ENCODE results near the gene CAPN9. TPM values are rescaled to one million over a fixed set of nuclear protein-coding genes. Genes with fewer than 3 reads are reported as not detected.
"Not testable (repeated sequence)": the region's sequence is repeated elsewhere in the genome, so short reads cannot be mapped to it uniquely, and the experiment has no call there.

The CAPN9 gene, protein sequence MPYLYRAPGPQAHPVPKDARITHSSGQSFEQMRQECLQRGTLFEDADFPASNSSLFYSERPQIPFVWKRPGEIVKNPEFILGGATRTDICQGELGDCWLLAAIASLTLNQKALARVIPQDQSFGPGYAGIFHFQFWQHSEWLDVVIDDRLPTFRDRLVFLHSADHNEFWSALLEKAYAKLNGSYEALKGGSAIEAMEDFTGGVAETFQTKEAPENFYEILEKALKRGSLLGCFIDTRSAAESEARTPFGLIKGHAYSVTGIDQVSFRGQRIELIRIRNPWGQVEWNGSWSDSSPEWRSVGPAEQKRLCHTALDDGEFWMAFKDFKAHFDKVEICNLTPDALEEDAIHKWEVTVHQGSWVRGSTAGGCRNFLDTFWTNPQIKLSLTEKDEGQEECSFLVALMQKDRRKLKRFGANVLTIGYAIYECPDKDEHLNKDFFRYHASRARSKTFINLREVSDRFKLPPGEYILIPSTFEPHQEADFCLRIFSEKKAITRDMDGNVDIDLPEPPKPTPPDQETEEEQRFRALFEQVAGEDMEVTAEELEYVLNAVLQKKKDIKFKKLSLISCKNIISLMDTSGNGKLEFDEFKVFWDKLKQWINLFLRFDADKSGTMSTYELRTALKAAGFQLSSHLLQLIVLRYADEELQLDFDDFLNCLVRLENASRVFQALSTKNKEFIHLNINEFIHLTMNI
- under 1 TPM in 1 of 2 donors, not detected in 1; 0.26 TPM for total RNA-seq

DNA sequence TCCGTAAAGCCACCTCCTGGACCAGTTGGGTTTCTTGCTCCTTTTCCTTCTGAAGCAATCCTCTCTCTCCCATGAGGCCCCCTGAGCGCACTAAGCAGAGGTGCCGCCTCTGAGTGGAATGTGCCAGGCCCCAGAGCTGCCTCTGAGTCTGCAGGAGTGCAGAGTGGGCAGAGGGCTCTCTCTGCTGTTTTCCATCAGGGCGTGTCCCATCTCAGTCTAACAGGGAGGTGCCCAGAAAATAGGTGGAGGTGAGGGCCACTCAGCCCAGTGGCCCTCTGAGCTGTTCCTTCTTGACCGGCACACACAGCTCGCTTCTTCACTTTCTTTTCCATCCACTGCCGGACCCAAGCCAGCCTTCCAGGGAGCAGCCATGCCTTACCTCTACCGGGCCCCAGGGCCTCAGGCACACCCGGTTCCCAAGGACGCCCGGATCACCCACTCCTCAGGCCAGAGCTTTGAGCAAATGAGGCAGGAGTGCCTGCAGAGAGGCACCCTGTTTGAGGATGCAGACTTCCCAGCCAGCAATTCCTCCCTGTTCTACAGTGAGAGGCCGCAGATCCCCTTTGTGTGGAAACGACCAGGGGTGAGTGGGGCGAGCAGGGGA, at the start of gene CAPN9:
CAPN9 (plus strand) TSS at position 262 of the 604 bp plus-strand sequence; CDS start at position 371, 109 bp downstream.
- TF ChIP-seq POLR2A (IDR thresholded peaks at IDR 0.05): no peak
- TF ChIP-seq, protein P1, sequence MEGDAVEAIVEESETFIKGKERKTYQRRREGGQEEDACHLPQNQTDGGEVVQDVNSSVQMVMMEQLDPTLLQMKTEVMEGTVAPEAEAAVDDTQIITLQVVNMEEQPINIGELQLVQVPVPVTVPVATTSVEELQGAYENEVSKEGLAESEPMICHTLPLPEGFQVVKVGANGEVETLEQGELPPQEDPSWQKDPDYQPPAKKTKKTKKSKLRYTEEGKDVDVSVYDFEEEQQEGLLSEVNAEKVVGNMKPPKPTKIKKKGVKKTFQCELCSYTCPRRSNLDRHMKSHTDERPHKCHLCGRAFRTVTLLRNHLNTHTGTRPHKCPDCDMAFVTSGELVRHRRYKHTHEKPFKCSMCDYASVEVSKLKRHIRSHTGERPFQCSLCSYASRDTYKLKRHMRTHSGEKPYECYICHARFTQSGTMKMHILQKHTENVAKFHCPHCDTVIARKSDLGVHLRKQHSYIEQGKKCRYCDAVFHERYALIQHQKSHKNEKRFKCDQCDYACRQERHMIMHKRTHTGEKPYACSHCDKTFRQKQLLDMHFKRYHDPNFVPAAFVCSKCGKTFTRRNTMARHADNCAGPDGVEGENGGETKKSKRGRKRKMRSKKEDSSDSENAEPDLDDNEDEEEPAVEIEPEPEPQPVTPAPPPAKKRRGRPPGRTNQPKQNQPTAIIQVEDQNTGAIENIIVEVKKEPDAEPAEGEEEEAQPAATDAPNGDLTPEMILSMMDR (IDR thresholded peaks at IDR 0.05): no peak
- intact Hi-C loops (cut with DNase I): no loop called here
- H3K9me3 ChIP-seq: no peaks in the 10 kb centered on the region
- 71 to 74% methylated on average over 14 of the region's 14 CpGs for WGBS, 2 donors
- no peaks in the 10 kb centered on the region for H3K27me3 ChIP-seq
- no peak within 1 kb of the TSS for H3K27ac ChIP-seq
- DNase-seq (no peak), ATAC-seq (no peak)
- H3K4me1 ChIP-seq: peaks cover 6% of the 10 kb centered on the region
- H3K4me3 ChIP-seq: no peak within 1 kb of the TSS
- H3K36me3 ChIP-seq (replicated peaks in 1 of 2; ENCODE audit: insufficient read depth in 1 of 2, low read depth in 2 of 2): no peaks in the 10 kb centered on the region

DNA sequence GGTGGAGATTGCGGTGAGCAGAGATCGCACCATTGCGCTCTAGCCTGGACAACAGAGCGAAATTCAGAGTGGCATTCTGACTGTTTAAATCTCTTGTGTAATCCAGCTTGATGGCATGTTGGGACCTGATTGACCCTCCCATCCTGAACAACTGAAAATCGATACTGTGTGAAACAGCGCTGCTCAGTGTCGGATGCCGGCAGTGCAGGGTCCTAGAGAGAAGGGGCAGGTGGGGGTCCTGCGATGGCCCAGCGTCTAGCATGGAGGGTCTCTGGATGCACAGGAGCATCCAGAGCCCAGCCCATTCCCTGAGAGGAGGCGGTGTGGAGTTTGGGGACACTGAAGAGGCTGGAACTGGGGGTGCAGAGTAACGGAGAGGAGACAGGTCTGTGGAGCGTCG, 49.1 kb upstream of the CAPN9 start:
- H3K36me3 ChIP-seq (replicated peaks in 1 of 2; ENCODE audit: insufficient read depth in 1 of 2, low read depth in 2 of 2): peaks cover 3 to 4% of the 10 kb centered on the region in 2 donors
- H3K4me3 ChIP-seq: no peak overlapping the region
- intact Hi-C loops (cut with DNase I): no loop called here
- no peaks in the 10 kb centered on the region for H3K9me3 ChIP-seq
- ATAC-seq (no peak), DNase-seq (no peak)
- 87 to 92% methylated on average over 12 to 14 of the region's 14 CpGs for WGBS, 2 donors
- H3K4me1 ChIP-seq: no peaks in the 10 kb centered on the region
- no peaks in the 10 kb centered on the region for H3K27me3 ChIP-seq
- H3K27ac ChIP-seq: no peak overlapping the region
- TF ChIP-seq POLR2A (IDR thresholded peaks at IDR 0.05): no peak
- TF ChIP-seq, protein P1 (IDR thresholded peaks at IDR 0.05): no peak

DNA sequence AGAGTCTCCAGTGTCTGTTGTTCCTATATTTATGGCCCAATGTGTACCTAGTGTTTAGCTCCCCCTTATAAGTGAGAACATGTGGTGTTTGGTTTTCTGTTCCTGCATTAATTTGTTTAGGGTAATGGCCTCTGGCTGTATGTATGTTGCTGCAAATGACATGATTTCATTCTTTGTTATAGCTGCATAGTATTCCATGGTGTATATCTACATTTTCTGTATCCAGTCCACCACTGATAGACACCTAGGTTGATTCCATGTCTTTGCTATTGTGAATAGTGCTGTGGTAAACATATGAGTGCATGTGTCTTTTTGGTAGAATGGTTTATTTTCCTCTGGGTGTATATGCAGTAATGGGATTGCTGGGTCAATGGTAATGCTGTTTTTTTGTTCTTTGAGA, 48.2 kb upstream of the CAPN9 start:
- H3K9me3 ChIP-seq; ATAC-seq; H3K4me3 ChIP-seq; DNase-seq; H3K27me3 ChIP-seq; H3K27ac ChIP-seq; H3K36me3 ChIP-seq (replicated peaks in 1 of 2; ENCODE audit: insufficient read depth in 1 of 2, low read depth in 2 of 2); H3K4me1 ChIP-seq; intact Hi-C loops (cut with DNase I): not testable (repeated sequence)

DNA sequence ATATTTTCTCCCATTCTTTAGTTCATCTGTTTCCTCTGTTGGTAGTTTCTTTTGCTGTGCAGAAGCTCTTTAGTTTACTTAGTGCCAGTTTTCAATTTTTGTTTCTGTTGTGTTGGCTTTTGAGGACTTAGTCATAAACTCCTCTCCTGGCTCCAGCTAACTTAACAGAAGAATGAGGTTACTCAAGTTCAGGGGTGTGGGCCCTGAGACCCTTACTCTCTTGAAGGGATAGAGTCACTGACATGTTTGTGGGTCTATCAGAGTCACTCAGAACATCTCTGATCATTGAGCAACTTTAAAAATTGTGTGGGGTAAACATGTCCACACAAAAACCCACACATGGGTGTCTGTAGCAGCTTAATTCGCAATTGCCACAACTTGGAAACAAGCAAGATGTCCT, 47.5 kb upstream of the CAPN9 start:
- no peak for ATAC-seq
- WGBS, 2 donors: 86 to 97% methylated on average over 1 of the region's 1 CpG
- DNase-seq: no peak
- Histone ChIP-seq H3K36me3 (replicated peaks in 1 of 2; ENCODE audit: insufficient read depth in 1 of 2, low read depth in 2 of 2) (no peaks in the 10 kb centered on the region), H3K4me3 (no peak overlapping the region), H3K9me3 (no peaks in the 10 kb centered on the region), H3K27me3 (no peaks in the 10 kb centered on the region), H3K27ac (no peak overlapping the region), H3K4me1 (no peaks in the 10 kb centered on the region)
- intact Hi-C loops (cut with DNase I): no loop called here
- TF ChIP-seq, protein P1 (IDR thresholded peaks at IDR 0.05): no peak
- no peak for TF ChIP-seq POLR2A (IDR thresholded peaks at IDR 0.05)

DNA sequence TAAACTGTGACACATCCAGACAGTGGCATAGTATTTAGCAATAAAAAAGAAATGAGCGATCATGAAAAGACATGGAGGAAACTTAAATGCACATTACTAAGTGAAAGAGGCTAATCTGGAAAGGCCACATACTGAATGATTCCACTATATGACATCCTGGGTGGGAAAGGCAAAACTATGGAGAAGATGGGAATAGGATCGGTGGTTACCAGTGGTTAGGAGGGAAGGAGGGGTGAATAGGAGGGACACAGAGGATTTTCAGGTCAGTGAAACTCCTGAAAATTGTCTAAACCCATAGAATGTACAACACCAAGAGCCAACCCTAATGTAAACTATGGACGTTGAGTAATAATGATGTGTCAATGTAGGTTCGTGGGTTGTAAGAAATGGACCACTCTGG, 47.1 kb upstream of the CAPN9 start:
- TF ChIP-seq, protein P1 (IDR thresholded peaks at IDR 0.05): no peak
- no peak for TF ChIP-seq POLR2A (IDR thresholded peaks at IDR 0.05)
- H3K9me3 ChIP-seq: no peaks in the 10 kb centered on the region
- H3K27me3 ChIP-seq: no peaks in the 10 kb centered on the region
- H3K4me1 ChIP-seq: no peaks in the 10 kb centered on the region
- DNase-seq: no peak
- no peak for ATAC-seq
- H3K4me3 ChIP-seq: no peak overlapping the region
- WGBS, 2 donors: 74 to 80% methylated on average over 4 of the region's 4 CpGs
- intact Hi-C loops (cut with DNase I): no loop called here
- no peaks in the 10 kb centered on the region for H3K36me3 ChIP-seq (replicated peaks in 1 of 2; ENCODE audit: insufficient read depth in 1 of 2, low read depth in 2 of 2)
- no peak overlapping the region for H3K27ac ChIP-seq
